GM06990 (cell line): Measurements from ENCODE around the gene NAT8.
"Not testable (repeated sequence)": the region's sequence is repeated elsewhere in the genome, so short reads cannot be mapped to it uniquely, and the experiment has no call there.

Source experiments
- DNase-seq: peaks from one replicate; pipeline ENCODE4 v3.0.0-alpha.2; 2011; ENCODE audit not compliant: insufficient read length; ENCODE audit errors: extremely low read depth
- H3K27me3 ChIP-seq: replicated peaks from 2 replicates; pipeline ENCODE4 v1.6.0; 2011; ENCODE audit warnings: low read length; ENCODE audit not compliant: control insufficient read depth, insufficient read depth
- H3K36me3 ChIP-seq: 2 replicates; pipeline ENCODE4 v1.5.1; 2011; ENCODE audit warnings: low read length; ENCODE audit not compliant: control insufficient read depth, insufficient read depth
- H3K4me3 ChIP-seq: replicated peaks from 2 replicates; pipeline ENCODE4 v1.5.1; 2011; ENCODE audit warnings: low read depth, mild to moderate bottlenecking, control low read depth, low read length
- CTCF ChIP-seq: IDR thresholded peaks from 2 replicates; pipeline ENCODE4 v1.5.1; 2011; ENCODE audit warnings: low read length, control low read depth, mild to moderate bottlenecking, inconsistent platforms; ENCODE audit not compliant: insufficient read depth, poor library complexity, severe bottlenecking

The NAT8 gene

GRCh38 chr2:73641767-73642062 is 507 bp downstream of the NAT8 start:
- no peak for TF ChIP-seq CTCF
- no peaks in the 10 kb centered on the region for H3K27me3 ChIP-seq
- H3K36me3 ChIP-seq, result no peaks in the 10 kb centered on the region
- DNase-seq, result no peak
- no peak overlapping the region for H3K4me3 ChIP-seq

GRCh38 chr2:73640946-73641766 is 1.1 kb downstream of the NAT8 start:
- Histone ChIP-seq H3K4me3 (no peak overlapping the region), H3K27me3 (no peaks in the 10 kb centered on the region), H3K36me3 (no peaks in the 10 kb centered on the region)
- TF ChIP-seq CTCF, result no peak
- DNase-seq, result no peak

GRCh38 chr2:73640511-73640911 is 1.7 kb downstream of the NAT8 start:
- H3K27me3 ChIP-seq, result no peaks in the 10 kb centered on the region
- H3K36me3 ChIP-seq, result no peaks in the 10 kb centered on the region
- no peak overlapping the region for H3K4me3 ChIP-seq
- TF ChIP-seq CTCF, result no peak
- DNase-seq, result no peak

- Histone ChIP-seq H3K4me3 (no peak overlapping the region), H3K36me3 (no peaks in the 10 kb centered on the region), H3K27me3 (no peaks in the 10 kb centered on the region)
- no peak for DNase-seq
- no peak for TF ChIP-seq CTCF
Observed at GRCh38 chr2:73638429-73638828, 3.8 kb downstream of the NAT8 start.

- H3K27me3 ChIP-seq, H3K36me3 ChIP-seq, DNase-seq, H3K4me3 ChIP-seq: not testable (repeated sequence)
Observed at GRCh38 chr2:73636977-73637376, 5.2 kb downstream of the NAT8 start.

- not testable (repeated sequence) for H3K27me3 ChIP-seq, DNase-seq
Observed at GRCh38 chr2:73630662-73631266, 11.5 kb downstream of the NAT8 start.

GRCh38 chr2:73628493-73628892 is 13.7 kb downstream of the NAT8 start:
- H3K27me3 ChIP-seq, H3K4me3 ChIP-seq, H3K36me3 ChIP-seq, DNase-seq: not testable (repeated sequence)

More at GRCh38 chr2:73630662-73631266, 11.5 kb downstream of the NAT8 start:
- H3K36me3 ChIP-seq, H3K4me3 ChIP-seq: not testable (repeated sequence)
- peak; percentile 65 for TF ChIP-seq CTCF

GRCh38 chr2:73626237-73626636 is 16.0 kb downstream of the NAT8 start:
- H3K4me3 ChIP-seq, H3K27me3 ChIP-seq, DNase-seq, H3K36me3 ChIP-seq: not testable (repeated sequence)

GRCh38 chr2:73624625-73625024 is 17.6 kb downstream of the NAT8 start:
- not testable (repeated sequence) for H3K36me3 ChIP-seq, H3K27me3 ChIP-seq, DNase-seq, H3K4me3 ChIP-seq
